ENCODE data around the gene PRKX.
"Not testable (repeated sequence)": the region's sequence is repeated elsewhere in the genome, so short reads cannot be mapped to it uniquely, and the experiment has no call there.

The PRKX gene

GRCh38 chrX:3713225-3713936 is at the start of gene PRKX:
Gene PRKX (minus strand): TSS chrX:3713649. CDS start chrX:3713253, 396 bp downstream.
- DNase-seq: peak; percentile 57 to 63

DNA sequence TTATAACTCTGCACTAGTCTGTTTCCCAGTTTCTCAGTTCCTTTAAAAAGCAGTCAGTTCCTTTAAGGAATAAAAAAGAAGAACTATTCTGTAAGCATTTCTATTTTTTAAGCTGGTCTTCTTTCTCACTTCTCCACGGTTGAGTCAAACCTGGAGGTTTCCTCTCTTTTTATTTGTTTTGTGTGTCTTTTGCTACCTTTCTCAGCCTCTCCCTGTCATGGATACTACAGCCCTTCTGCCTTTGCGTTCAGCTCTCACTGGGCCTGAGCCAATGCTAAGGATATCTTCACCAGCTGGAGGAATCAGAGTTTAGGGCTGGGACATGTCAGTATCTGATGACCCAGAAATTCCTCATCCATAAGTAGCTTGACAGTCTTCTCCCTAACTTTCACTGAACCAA is 49.7 kb upstream of the PRKX start:
- no peak for DNase-seq

- DNase-seq: no peak
Observed at GRCh38 chrX:3757510-3758025, 44.1 kb upstream of the PRKX start.

DNA sequence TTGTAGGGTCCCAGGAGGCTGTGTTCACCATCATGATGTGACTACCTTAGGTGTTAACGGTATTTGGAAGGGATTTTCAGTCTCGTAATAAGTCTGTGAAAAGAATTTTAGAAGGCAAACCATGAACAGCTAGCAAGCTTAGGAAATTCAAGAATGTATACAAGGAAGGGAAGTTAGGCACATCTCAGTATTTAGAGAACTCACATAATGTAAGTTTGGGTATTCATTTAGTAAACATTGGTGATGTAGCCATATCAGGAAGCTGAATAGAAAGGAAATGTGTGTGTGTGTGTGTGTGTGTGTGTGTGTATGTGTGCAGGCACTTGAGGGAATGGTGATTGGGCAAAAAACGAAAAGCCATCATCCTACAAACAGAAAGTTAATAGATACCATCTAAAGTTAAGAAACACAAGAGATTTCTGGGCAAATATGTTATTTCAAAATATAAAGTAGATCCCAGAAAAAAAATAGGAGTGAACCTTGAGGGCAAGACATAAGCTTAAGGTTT is 34.7 kb upstream of the PRKX start:
- DNase-seq: no peak

- peak; percentile 15 to 37 for DNase-seq
Observed at GRCh38 chrX:3743801-3744439, 30.5 kb upstream of the PRKX start.

GRCh38 chrX:3740946-3741345 is 27.5 kb upstream of the PRKX start:
- DNase-seq: not testable (repeated sequence)

- DNase-seq: no peak
Observed at GRCh38 chrX:3738509-3738908, 25.1 kb upstream of the PRKX start.

DNA sequence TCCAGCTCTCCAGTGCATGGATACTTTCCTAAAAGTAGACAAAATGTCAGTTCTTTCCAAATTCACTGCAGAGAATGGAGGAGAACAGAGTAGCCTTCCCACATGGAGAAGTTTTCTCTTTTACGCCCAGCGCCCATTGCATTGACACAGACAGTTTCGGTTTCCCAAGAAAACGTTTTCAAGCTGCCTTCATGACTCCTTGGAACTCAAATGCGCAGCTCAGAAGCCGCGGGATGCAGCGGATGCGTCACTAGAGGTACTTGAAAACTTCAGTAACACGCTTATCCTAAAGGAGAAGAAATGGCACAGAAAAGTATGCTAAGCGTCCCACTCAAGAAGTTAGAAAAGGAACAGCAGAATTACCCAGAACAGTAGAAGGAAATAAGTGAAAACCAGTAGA is 23.1 kb upstream of the PRKX start:
- DNase-seq: not testable (repeated sequence)

- DNase-seq: not testable (repeated sequence)
Observed at GRCh38 chrX:3735891-3736290, 22.4 kb upstream of the PRKX start.

DNA sequence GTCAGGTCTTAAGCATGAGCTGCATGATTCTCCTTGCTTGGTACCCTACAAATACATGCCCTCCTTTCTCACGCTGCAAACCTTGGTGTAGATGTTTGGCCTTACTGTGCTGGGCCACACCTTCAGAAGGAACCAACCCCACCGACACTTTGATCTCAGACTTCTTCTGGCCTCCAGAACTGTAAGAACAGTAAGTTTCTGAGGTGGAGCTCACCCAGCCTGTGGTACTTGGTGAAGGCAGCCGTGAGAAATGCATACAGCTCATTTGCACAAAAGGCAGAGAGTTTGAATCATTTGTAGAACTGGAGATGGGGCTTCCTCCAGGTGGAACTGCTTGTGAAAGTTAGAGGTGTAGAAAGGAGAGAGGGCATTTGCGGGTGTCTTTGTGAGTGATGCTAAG is 21.0 kb upstream of the PRKX start:
- not testable (repeated sequence) for DNase-seq

DNA sequence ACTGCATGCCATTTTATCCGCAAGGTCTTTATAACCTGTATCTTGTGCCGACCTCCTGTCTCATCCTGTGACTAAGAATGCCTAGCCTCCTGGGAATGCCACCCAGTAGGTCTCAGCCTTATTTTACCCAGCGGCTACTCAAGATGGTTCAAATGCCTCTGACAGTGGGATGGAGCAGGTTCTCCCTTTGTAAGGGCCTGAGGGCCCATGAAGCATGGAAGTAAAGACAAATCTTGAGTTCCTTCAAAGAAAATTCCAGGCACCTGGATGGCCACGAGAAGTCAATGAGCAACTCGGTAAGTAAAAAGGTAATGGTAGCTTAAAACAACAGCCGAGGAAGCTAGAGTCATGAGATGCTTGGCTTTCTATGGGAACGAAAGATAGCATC is 19.6 kb upstream of the PRKX start:
- no peak for DNase-seq

DNA sequence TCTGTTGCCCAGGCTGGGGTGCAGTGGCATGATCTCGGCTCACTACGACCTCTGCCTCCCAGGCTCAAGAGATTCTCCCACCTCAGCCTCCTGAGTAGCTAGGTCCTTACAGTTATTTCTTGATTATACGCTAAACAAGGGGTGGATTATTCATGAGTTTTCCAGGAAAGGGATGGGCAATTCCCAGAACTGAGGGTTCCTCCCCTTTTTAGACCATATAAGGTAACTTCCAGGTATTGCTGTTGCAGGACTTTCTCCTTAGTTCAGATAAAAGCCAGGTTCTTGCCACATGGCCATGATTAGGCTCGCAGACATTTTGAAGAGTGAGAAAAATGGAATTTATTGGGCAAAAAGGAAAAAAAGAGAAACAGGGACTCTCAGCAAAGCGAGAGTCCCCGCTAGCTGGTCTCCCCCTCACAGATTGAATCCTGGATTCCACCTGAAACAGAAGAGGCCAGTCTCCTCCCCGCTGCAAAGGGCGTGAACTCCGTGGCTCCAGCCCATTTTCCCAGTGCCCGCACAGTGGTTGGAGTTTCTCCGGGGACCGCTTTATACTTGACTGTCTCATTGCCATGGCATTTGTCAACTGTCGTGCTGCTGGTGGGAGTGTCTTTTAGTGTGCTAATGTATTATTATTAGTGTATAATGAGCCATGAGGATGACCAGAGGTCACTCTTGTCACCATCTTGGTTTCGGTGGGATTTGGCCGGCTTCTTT is 19.0 kb upstream of the PRKX start:
- not testable (repeated sequence) for DNase-seq

DNA sequence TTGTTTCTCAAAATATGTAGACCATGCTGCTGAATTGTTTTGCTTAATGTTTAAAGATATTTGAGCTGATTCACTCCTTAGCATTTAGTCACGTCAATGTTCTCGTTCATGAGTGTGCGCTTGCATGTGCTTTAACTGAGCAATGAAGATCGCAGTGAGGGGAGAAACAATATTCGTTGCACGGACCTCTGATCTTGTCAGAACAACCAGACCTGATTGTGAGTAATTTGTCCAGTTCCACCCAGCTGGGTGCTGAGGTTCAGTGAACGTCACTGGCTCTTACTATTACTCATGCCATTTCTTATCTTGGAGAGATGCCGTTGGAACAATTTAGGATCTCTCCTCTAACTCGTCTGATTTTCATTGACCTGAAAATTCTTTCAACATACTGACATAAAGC is 15.0 kb upstream of the PRKX start:
- no peak for DNase-seq

DNA sequence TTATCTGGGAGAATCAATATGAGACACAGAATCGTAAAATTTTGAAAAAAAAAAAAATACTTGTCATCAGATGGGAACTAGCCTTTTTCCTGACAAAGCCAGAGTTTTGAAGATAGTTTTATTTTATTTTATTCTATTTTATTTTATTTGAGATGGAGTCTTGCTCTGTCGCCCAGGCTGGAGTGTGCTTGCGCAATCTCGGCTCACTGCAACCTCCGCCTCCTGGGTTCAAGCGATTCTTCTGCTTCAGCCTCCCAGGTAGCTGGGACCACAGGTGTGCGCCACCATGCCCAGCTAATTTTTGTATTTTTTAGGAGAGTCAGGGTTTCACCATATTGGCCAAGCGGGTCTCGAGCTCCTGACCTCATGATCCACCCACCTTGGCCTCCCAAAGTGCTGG is 10.0 kb upstream of the PRKX start:
- not testable (repeated sequence) for DNase-seq

DNA sequence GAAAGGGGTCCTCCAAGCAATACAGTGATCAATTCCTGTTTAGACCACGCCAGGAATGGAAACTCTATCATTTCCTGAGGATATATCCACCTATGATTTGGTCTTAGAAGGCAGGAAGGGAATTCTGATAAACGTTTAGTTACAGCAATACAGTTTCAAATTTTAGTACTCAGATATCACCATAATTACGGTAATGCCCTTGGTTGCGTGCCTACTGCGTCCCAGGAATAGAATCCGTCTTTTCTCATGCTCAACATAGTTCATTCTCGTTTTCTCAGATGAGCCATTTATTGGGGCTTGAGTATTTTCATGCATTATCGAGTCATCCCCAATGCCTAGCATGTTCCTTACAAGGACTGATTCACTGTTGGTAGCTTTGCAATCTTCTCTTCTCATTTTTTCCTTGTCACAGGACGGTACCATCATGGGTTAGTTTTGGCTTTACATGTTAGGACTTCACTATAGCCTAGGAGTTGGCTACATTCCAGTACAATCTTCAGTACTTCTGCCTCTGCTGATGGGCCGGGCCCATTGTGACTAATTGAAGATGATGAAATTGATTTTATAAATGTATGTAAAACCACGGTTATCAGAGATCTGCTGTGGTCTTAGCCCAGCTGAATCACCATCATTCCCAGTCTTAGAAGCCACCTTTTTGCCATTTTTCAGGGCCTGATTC is 4.4 kb upstream of the PRKX start:
- no peak for DNase-seq

- no peak for DNase-seq
Observed at GRCh38 chrX:3715921-3716320, 2.5 kb upstream of the PRKX start.

GRCh38 chrX:3714706-3715479 is 1.4 kb upstream of the PRKX start:
- not testable (repeated sequence) for DNase-seq

DNA sequence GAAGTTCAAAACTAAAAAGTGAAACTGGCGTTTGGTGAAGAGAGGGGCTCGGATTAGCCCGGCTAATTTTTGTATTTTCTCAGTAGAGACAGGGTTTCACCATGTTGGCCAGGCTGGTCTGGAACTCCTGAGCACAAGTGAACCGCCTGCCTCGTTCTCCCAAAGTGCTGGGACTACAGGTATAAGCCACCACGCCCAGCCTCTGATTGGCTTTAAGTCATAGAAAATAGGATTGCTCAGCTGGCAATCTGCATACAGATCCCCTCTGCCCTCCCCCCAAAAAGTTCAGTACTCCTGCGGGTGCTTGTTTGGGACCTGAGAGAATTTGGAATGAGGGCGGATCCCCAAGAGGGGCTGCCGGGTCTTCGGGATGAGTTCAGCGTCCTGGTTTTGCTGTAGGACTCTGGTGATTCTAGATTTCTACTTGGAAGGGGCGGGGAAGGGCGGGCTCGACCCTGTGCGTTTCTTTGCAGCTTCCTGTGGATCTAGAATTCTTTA is 537 bp upstream of the PRKX start:
- peak in 1 of 2 experiments; percentile 10 for DNase-seq

DNA sequence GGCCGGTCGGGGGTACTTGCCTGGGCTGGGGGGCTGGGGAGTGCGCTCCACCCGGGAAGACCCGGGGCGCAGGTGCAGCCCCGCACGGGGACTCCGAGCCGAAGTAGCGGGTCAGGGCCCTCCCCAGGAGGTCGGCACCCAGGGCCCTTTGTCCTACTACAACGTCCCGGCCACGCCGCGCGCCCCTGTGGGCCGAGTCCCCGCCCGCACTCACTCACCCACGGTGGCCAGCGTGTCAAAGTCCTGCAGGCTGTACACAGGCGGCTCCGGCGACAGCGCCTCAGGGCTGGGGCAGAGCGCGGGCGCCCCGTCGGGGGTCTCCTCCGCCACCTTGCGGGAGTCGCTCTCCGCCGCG is 602 bp downstream of the PRKX start:
- no peak for DNase-seq

DNA sequence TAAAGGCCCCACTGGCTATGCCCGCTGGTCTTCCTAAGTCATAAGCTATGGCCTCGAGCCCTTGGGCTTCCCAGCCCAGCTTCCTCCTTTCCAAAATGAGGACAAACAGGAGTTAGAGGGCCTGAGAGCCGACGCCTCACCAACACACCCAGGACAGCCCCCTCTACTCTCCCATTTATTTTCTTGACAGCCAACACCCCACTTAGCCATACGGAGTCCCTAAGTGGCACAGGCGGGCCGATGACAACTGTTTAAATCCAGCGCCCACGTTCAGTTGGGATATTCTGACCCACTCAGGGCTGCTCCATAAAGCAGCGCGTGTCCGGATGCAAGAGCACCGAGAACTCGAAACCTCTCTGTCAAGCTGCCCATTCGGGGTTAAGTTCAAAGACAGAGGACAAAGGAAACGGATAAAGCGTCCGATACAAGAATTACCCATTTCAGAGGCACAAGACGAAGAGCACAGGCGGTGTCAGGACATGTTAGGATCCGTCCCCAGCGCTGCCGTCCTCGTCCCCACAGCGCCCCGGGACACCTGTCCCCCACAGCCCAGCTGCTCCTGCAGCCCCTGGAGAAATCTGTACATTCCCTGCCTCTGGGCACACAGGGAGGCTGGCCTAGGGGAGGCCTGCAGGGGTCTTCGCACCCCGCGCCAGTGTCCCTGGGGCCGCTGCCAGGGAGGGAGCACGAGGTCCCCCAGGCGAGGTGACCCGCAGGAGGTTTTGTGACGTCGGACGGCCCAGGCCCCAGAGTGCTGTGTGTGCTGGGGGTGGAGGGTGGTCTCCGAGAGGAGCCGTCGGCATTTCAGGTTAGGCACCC is 1.2 kb downstream of the PRKX start:
- peak; percentile 9 to 10 for DNase-seq

- peak in 1 of 2 experiments; percentile 14 for DNase-seq
Observed at GRCh38 chrX:3711331-3711917, 2.0 kb downstream of the PRKX start.

All from activated CD4-positive, alpha-beta T cell treated with anti-CD3 and anti-CD28 coated beads, Interleukin-2, amount 50 U/mL, for 48 hours (primary cell).